K562 (cell line): ENCODE data around the gene CERCAM. TPM values are rescaled to one million over a fixed set of nuclear protein-coding genes. Genes with fewer than 3 reads are reported as not detected.
A peak's percentile ranks its signal among the peaks of the same experiment; 100 is the strongest.

Experiments
- HDAC8 ChIP-seq: fragments of 450-650 bp; IDR thresholded peaks from 2 replicates; pipeline ENCODE4 v1.6.1; 2016; ENCODE audit warnings: mild to moderate bottlenecking, missing genetic modification characterization, moderate library complexity, missing compliant biosample characterization
- HMGN3 ChIP-seq: IDR thresholded peaks from 2 replicates; pipeline ENCODE4 v1.6.1; 2011; ENCODE audit warnings: borderline replicate concordance, low read depth, mild to moderate bottlenecking, mixed read lengths, low read length; ENCODE audit not compliant: insufficient read length; ENCODE audit errors: extremely low read depth
- KDM5B ChIP-seq: fragments of 200-600 bp; sonication (generic); IDR thresholded peaks from 2 replicates; pipeline ENCODE4 v1.6.1; 2012; ENCODE audit warnings: low read depth, mild to moderate bottlenecking, moderate library complexity, low read length, control low read depth, inconsistent platforms; ENCODE audit not compliant: insufficient replicate concordance
- NFRKB ChIP-seq: fragments of 450-650 bp; IDR thresholded peaks from 2 replicates; pipeline ENCODE4 v1.6.1; 2016; ENCODE audit warnings: low read depth
- NR2C2 ChIP-seq, 2 experiments: fragments of 200-800 bp in 1 of 2; sonication (Bioruptor generic) in 1 of 2; sonication (generic) in 1 of 2; formaldehyde crosslinking in 1 of 2; IDR thresholded peaks; 2 replicates each; pipeline versions ENCODE4 v1.6.1 to v1.8.0; 2016 to 2022; ENCODE audit warnings: mild to moderate bottlenecking in 1 of 2, missing compliant biosample characterization in 1 of 2, missing genetic modification characterization in 1 of 2, missing genetic modification reagents in 1 of 2
- PURB ChIP-seq: sonication (generic); formaldehyde crosslinking; IDR thresholded peaks from 2 replicates; pipeline ENCODE4 v1.9.0; 2021; ENCODE audit warnings: low read depth, mild to moderate bottlenecking, missing genetic modification reagents
- RB1 ChIP-seq: fragments of 450-650 bp; IDR thresholded peaks from 2 replicates; pipeline ENCODE4 v1.6.1; 2017; ENCODE audit warnings: low read depth, mild to moderate bottlenecking
- SETDB1 ChIP-seq: IDR thresholded peaks from one replicate; pipeline ENCODE4 v1.6.1; 2012; ENCODE audit warnings: low read length, control low read depth, inconsistent platforms
- SMAD4 ChIP-seq: fragments of 250-450 bp; sonication (Bioruptor Pico); conservative IDR thresholded peaks from 2 replicates; pipeline ENCODE4 v1.8.0; 2021; ENCODE audit warnings: inconsistent platforms, mild to moderate bottlenecking, moderate library complexity
- SP1 ChIP-seq: sonication (generic); formaldehyde crosslinking; IDR thresholded peaks from 2 replicates; pipeline ENCODE4 v1.8.1; 2022; ENCODE audit warnings: mild to moderate bottlenecking, missing genetic modification reagents
- TBP ChIP-seq: optimal IDR thresholded peaks from 2 replicates; pipeline ENCODE3; 2011; ENCODE audit warnings: low read depth, low read length, improper control_type of control experiment
- ZNF12 ChIP-seq: sonication (generic); formaldehyde crosslinking; IDR thresholded peaks from 2 replicates; pipeline ENCODE4 v1.4.0; 2020; ENCODE audit warnings: mild to moderate bottlenecking, missing genetic modification reagents
- polyA plus RNA-seq, 8 experiments: library from polyadenylated mRNA; depleted of rRNA in 4 of 8; stranded (reverse) in 5 of 8; unstranded in 3 of 8; fragments of >200 nt; fragmentation: Nextera tagmentation in 2 of 8; fragmentation: Illumina TruSeq in 1 of 8; extraction: Ambion mirVana in 2 of 8; extraction: Trizol in 1 of 8; gene quantifications; 2 replicates each; pipeline versions ENCODE4 v1.2.1 to v1.2.3, GENCODE V29; 2011 to 2014; ENCODE audit warnings: inconsistent platforms in 1 of 8, missing spikeins in 1 of 8
- total RNA-seq, 7 experiments: library from RNA; depleted of rRNA in 6 of 7; stranded (reverse); fragments of >200 nt in 6 of 7; fragmentation: Illumina TruSeq in 2 of 7; extraction: Trizol in 2 of 7; gene quantifications; 2 replicates each; pipeline versions ENCODE4 v1.2.1 to v1.2.3, GENCODE V29; 2011 to 2021; ENCODE audit warnings: low replicate concordance in 1 of 7
- TF ChIP-seq, protein P1 (sequence below): fragments of 250-450 bp; sonication (Bioruptor Pico); IDR thresholded peaks from 2 replicates; pipeline ENCODE4 v1.5.0; 2021
- TF ChIP-seq, protein P2 (sequence below), 2 experiments: IDR thresholded peaks; 2 replicates each; pipeline ENCODE4 v1.6.1; 2012; ENCODE audit warnings: improper control_type of control experiment in 2 of 2, low read depth in 2 of 2, low read length in 2 of 2, borderline replicate concordance in 1 of 2
- TF ChIP-seq, protein P3 (sequence below): fragments of 450-650 bp; IDR thresholded peaks from 2 replicates; pipeline ENCODE4 v1.6.1; 2016; ENCODE audit warnings: low read depth

The CERCAM gene
- total and polyA plus RNA-seq, 9 of the 15 experiments (the other 6 are each of a cell fraction or from before 2014, with no cell fraction given), result 0.75 to 24.0 (median 18.0) TPM

DNA sequence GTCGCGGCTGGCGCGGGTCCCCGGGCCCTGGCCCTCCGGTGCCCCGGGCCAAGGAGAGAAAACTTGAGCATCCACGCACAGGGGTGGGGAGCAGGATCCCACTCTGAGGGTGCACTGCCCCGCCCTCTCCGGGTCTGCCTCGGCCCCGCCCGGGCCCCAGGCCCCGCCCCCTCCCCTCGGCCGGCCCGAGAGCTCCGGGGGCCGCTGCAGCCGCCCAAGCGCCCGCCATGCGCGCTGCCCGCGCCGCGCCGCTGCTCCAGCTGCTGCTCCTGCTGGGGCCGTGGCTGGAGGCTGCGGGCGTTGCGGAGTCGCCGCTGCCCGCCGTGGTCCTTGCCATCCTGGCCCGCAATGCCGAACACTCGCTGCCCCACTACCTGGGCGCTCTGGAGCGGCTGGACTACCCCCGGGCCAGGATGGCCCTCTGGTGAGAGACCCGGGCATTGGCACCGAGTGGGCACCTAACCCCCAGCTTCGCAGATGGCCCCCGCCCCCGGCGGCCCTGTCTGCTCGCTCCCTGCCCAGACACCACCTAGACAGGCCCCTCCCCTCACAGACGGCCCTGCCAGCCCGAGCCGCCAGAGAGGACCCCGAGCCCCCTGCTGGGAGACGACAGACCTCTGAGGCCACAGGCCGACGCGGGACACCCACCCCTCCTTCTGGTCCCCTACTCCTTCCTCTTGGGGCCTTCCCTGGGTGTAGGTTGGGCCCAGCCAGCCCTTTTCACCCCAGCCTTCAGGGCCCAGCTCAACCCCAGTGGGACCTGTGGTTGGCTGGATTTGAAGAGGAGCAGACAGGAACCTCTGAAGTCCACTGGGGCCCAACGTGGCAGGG is at the start of gene CERCAM (continued):
- TF ChIP-seq, protein P1, sequence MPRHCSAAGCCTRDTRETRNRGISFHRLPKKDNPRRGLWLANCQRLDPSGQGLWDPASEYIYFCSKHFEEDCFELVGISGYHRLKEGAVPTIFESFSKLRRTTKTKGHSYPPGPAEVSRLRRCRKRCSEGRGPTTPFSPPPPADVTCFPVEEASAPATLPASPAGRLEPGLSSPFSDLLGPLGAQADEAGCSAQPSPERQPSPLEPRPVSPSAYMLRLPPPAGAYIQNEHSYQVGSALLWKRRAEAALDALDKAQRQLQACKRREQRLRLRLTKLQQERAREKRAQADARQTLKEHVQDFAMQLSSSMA (CRISPR knock-in tag), result no peak
- TF ChIP-seq TBP (peak; percentile 20), RB1 (peak; percentile 60; the same call in 1 of the 2 replicates), KDM5B (peak; percentile 34), PURB (no peak), HDAC8 (tag) (no peak), NR2C2 (CRISPR knock-in tag; IDR thresholded peaks at IDR 0.05) (no peak), NR2C2 (tag; IDR thresholded peaks at IDR 0.05) (no peak), ZNF12 (no peak; the same call in 1 of the 2 replicates), SETDB1 (no peak), SP1 (peak; percentile 38; the same call in 1 of the 2 replicates), SMAD4 (CRISPR knock-in tag) (peak; percentile 83), HMGN3 (peak; percentile 51), NFRKB (no peak)
- TF ChIP-seq, protein P2, sequence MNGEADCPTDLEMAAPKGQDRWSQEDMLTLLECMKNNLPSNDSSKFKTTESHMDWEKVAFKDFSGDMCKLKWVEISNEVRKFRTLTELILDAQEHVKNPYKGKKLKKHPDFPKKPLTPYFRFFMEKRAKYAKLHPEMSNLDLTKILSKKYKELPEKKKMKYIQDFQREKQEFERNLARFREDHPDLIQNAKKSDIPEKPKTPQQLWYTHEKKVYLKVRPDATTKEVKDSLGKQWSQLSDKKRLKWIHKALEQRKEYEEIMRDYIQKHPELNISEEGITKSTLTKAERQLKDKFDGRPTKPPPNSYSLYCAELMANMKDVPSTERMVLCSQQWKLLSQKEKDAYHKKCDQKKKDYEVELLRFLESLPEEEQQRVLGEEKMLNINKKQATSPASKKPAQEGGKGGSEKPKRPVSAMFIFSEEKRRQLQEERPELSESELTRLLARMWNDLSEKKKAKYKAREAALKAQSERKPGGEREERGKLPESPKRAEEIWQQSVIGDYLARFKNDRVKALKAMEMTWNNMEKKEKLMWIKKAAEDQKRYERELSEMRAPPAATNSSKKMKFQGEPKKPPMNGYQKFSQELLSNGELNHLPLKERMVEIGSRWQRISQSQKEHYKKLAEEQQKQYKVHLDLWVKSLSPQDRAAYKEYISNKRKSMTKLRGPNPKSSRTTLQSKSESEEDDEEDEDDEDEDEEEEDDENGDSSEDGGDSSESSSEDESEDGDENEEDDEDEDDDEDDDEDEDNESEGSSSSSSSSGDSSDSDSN (IDR thresholded peaks at IDR 0.05; ENCODE audit: borderline replicate concordance in 1 of 2, low read depth in 2 of 2, low read length in 2 of 2), result 0 out of 4 replicates have a peak, but pooled peaks of 1 of the 2 experiments have one; percentile 4
- TF ChIP-seq, protein P3, sequence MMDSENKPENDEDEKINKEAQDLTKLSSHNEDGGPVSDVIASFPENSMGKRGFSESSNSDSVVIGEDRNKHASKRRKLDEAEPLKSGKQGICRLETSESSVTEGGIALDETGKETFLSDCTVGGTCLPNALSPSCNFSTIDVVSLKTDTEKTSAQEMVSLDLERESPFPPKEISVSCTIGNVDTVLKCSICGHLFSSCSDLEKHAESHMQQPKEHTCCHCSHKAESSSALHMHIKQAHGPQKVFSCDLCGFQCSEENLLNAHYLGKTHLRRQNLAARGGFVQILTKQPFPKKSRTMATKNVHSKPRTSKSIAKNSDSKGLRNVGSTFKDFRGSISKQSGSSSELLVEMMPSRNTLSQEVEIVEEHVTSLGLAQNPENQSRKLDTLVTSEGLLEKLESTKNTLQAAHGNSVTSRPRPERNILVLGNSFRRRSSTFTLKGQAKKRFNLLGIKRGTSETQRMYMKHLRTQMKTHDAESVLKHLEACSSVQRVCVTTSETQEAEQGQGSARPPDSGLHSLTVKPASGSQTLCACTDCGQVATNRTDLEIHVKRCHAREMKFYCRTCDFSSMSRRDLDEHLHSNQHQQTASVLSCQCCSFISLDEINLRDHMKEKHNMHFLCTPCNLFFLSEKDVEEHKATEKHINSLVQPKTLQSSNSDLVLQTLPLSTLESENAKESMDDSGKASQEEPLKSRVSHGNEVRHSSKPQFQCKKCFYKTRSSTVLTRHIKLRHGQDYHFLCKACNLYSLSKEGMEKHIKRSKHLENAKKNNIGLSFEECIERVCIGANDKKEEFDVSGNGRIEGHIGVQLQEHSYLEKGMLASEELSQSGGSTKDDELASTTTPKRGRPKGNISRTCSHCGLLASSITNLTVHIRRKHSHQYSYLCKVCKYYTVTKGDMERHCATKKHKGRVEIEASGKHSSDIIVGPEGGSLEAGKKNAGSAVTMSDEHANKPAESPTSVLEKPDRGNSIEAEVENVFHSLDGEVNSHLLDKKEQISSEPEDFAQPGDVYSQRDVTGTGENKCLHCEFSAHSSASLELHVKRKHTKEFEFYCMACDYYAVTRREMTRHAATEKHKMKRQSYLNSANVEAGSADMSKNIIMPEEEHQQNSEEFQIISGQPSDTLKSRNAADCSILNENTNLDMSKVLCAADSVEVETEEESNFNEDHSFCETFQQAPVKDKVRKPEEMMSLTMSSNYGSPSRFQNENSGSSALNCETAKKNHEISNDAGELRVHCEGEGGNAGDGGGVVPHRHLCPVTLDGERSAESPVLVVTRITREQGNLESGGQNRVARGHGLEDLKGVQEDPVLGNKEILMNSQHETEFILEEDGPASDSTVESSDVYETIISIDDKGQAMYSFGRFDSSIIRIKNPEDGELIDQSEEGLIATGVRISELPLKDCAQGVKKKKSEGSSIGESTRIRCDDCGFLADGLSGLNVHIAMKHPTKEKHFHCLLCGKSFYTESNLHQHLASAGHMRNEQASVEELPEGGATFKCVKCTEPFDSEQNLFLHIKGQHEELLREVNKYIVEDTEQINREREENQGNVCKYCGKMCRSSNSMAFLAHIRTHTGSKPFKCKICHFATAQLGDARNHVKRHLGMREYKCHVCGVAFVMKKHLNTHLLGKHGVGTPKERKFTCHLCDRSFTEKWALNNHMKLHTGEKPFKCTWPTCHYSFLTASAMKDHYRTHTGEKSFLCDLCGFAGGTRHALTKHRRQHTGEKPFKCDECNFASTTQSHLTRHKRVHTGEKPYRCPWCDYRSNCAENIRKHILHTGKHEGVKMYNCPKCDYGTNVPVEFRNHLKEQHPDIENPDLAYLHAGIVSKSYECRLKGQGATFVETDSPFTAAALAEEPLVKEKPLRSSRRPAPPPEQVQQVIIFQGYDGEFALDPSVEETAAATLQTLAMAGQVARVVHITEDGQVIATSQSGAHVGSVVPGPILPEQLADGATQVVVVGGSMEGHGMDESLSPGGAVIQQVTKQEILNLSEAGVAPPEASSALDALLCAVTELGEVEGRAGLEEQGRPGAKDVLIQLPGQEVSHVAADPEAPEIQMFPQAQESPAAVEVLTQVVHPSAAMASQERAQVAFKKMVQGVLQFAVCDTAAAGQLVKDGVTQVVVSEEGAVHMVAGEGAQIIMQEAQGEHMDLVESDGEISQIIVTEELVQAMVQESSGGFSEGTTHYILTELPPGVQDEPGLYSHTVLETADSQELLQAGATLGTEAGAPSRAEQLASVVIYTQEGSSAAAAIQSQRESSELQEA, result no peak
